ENCODE measurements around the gene ZRSR2.

DNA sequence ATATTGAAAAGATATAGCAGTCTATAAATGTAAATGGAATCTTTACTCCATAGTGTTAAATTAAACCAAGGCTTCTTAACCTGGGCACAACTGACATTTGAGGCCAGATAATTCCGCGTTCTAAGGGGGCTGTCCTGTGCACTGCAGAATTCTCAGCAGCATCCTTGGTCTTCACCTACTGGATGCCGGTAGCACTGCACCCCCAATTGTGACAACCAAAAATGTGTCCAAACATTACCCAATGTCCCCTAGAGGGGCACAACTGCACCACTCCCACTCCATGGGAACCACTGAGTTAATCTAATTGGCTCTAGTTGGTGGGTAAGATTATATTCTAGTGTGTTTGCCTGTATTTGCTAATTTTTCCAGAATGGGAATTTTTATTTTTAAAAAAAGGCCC lies 47.7 kb downstream of the ZRSR2 start:
- TF ChIP-seq POLR2A (IDR thresholded peaks at IDR 0.05) = no peak
- TF ChIP-seq, protein P1, sequence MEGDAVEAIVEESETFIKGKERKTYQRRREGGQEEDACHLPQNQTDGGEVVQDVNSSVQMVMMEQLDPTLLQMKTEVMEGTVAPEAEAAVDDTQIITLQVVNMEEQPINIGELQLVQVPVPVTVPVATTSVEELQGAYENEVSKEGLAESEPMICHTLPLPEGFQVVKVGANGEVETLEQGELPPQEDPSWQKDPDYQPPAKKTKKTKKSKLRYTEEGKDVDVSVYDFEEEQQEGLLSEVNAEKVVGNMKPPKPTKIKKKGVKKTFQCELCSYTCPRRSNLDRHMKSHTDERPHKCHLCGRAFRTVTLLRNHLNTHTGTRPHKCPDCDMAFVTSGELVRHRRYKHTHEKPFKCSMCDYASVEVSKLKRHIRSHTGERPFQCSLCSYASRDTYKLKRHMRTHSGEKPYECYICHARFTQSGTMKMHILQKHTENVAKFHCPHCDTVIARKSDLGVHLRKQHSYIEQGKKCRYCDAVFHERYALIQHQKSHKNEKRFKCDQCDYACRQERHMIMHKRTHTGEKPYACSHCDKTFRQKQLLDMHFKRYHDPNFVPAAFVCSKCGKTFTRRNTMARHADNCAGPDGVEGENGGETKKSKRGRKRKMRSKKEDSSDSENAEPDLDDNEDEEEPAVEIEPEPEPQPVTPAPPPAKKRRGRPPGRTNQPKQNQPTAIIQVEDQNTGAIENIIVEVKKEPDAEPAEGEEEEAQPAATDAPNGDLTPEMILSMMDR (IDR thresholded peaks at IDR 0.05) = no peak
